GM19043 (cell line): Measurements from ENCODE around the gene XCR1.
"Not testable (repeated sequence)": the region's sequence is repeated elsewhere in the genome, so short reads cannot be mapped to it uniquely, and the experiment has no call there.

Source experiments
- ATAC-seq: cut with Tn5 transposase; IDR thresholded peaks from one replicate; pipeline ENCODE4 v1.9.1; 2021; ENCODE audit warnings: low read depth; ENCODE audit not compliant: unreplicated experiment

The XCR1 gene

DNA sequence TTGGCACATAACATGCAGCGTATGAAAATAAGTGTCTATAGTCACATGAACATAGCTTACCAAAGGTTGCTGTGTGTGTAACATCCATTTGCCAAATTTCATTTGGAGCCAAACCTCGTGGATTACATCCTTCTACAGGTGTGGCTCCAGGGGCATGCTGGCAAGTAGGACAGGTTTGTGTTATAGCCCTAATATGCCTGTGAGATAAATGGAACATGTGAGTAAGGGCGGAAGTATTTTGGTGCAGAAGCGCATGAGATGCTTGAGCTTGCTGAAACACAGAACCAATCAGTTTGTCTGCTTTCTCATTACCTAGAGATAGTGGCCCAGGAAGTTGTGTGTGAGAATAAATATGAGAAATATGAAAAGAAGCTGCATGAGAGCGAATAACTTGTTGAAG lies 21.8 kb upstream of the XCR1 start:
- ATAC-seq: no peak

DNA sequence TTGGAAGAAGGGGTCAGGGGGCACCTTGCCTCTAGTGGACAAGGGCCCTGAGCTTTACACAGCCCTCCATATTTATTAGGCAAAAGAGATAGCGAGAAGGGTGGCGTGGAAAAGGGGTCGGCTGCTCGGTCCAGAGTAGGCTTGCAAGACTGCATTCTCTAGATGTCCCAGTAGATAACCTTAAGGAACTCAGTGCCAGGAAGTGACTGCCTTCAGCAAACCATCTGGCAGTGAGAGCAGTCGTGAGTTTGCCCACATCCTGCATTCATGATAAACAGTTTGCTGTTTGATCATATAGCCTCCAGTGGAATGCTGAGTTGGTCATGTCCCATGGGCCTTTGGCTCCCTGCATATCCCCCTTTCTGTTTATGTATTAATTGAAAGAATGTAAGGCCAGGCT lies 18.9 kb upstream of the XCR1 start:
- not testable (repeated sequence) for ATAC-seq

DNA sequence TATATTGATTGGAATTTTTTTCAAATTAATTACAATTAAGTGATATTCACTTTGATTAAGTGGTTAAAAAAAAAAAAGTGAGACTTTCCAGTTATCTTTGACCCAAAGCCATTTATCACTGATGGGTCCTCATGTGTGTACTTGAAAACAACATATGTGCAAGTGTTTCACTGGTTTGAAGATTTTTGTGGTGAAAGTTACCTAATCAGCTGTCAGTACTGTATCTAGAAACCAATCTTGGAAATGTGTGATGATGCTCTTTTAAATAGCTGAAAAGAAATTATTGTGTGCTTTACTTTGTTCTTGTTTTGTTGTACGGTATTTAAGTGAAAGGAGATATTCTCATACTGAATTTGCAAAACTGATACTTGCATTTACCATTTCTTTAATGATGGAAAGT lies 11.6 kb upstream of the XCR1 start:
- no peak for ATAC-seq

- not testable (repeated sequence) for ATAC-seq
Observed at GRCh38 chr3:46038071-46038470, 10.8 kb upstream of the XCR1 start.

DNA sequence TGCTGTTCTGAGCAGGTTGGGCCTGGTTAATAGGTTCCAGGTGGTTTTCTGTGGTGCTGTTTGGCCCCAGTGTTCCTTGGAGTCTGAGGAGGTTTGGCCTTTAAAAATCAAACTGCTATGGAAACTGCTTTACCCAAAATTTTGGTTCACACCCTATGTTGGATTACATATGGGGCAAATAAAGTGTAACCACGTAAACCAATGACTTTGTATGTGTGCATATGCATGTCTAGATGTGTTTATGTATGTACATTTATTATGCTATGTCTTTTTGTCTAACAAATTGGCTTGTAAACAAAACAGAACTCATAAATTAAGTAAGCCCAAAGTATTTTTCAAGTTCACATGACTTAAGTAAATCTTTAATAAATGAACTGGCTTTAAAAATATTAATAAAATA lies 8.9 kb upstream of the XCR1 start:
- ATAC-seq: no peak

- ATAC-seq: no peak
Observed at GRCh38 chr3:46031747-46032146, 4.5 kb upstream of the XCR1 start.

GRCh38 chr3:46031269-46031668 lies 4.0 kb upstream of the XCR1 start:
- no peak for ATAC-seq

GRCh38 chr3:46030626-46031025 lies 3.3 kb upstream of the XCR1 start:
- ATAC-seq: no peak

DNA sequence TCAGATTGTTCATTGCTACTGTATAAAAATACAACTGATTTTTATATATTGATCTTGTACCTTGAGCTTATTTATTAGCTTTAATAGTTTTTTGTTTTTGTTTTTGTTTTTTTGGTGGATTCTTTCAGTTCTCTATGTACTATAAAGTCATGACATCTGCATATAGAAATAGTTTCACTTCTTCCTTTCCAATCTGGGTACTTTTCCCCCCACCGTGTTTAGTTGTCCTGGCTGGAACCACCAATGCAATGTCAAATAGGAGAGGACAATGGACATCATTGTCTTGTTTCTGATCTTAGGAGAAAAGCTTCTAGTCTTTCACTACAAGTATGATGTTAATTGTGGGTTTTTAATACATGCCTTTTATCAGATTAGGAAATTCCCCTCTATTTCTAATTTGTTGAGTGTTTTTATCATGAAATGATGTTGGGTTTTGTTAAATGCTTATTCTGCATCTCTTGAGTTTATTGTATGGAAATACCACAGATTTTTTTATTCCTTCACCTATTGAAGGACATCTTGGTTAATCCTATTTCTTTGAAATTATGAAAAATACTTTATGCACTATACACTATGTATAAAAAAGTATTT lies 2.8 kb upstream of the XCR1 start:
- no peak for ATAC-seq

GRCh38 chr3:46027736-46028397 lies 584 bp upstream of the XCR1 start:
- no peak for ATAC-seq

DNA sequence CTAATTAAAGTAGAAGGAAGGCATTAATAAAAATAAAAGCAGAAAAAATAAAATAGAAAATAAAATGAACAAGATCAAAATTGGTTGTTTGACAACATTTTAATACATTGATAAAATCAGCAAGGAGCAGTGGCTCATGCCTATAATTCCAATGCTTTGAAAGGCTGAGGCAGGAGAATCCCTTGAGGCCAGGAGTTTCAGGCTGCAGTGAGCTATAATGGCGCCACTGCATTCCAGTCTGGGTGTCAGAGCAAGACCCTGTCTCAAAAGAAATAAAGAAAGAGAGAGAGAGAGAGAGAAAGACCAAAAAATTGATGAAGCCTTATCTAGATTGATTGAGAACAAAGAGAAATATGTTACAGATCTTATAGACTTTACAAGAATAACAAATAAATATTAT lies 2.1 kb downstream of the XCR1 start:
- ATAC-seq: no peak

DNA sequence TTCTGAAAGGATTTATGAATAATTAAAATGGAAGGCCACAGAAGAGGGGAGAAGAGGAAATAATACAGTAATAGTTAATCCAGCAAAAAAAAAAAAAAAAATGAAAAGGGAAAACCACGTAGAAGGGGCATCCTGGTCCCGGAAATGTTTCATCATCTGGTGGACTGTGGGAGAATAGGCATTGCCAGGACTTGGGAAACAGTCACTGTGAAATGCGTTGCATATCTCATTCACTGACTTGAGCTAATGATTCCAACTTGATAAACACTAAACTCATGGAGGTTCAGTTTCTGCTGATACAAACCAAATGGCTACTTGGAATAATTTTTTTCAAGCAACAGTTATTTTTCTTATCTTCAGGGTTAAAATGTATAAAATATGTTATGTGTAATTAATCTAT lies 3.2 kb downstream of the XCR1 start:
- no peak for ATAC-seq

GRCh38 chr3:46022909-46023785 lies 4.1 kb downstream of the XCR1 start:
- ATAC-seq: no peak

DNA sequence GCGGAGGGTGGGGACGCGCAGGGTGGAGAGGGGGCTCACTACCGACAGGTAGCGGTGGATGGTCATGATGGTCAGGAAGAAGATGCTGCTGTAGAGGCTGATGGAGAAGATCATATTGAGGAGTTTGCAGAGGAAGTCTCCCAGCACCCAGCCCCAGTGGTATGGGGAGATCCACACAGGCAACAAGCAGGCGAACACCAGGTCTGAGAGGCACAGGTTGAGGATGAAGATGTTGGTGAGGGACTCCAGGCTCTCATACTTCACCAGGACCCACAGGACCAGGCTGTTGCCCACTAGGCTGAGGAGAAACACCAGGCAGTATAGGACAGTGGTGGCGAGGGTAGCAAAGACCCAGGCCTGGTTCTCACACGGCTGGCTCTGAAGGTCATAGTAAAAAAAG lies 5.8 kb downstream of the XCR1 start:
- no peak for ATAC-seq

DNA sequence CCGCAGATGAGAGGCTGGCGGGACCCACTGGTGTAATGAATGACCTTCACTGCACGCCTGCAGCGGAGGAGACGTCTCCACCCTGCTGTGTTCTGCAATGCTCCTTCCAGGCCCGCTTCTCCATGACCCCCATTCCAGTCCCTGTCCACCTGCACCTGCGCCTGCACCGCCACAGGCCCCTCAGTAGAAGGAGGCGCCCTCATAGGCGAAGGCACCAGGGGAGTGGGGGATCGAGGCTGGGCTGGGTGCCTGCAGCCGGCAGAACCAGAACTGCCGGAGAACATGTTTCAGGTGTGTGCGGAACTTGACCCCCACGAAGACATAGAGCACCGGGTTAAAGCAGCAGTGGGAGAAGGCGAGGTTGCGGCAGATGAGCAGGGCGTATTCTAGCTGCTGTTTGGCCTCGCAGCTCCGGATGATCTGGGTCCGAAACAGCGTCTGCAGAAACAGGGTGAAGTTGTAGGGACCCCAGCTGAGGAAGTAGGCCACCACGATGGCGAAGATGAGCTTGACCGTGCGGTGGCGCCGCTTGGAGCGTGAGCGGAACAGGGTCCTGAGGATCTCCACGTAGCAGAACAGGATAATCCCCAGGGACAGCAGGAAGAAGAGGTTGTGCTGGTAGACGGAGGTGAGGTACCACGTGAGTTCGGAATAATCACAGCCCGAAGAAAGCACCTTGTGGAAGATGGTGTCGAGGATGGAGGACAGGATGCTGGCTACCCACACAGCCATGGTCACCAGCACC lies 6.3 kb downstream of the XCR1 start:
- ATAC-seq: no peak

GRCh38 chr3:46019707-46020106 lies 7.6 kb downstream of the XCR1 start:
- no peak for ATAC-seq

DNA sequence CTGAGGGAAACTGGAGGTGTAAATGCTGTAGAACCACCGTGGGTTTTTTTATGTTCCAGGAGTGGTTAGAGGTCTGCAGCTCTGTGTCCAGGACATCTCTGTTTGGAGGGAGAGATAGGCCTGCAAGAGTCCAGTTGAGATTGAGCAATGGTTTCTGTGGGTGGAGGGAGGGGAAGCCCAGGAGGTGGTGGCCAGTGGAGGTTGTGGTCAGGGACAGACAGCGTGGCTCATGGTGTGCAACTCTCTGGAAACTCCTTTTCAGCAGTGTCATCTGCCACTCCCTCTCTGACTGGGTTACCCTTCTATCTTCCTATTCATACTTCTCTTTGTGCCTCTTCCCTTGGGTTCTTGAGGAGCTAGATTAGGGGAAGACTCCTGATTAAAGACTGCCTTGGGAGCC lies 9.6 kb downstream of the XCR1 start:
- ATAC-seq: no peak

DNA sequence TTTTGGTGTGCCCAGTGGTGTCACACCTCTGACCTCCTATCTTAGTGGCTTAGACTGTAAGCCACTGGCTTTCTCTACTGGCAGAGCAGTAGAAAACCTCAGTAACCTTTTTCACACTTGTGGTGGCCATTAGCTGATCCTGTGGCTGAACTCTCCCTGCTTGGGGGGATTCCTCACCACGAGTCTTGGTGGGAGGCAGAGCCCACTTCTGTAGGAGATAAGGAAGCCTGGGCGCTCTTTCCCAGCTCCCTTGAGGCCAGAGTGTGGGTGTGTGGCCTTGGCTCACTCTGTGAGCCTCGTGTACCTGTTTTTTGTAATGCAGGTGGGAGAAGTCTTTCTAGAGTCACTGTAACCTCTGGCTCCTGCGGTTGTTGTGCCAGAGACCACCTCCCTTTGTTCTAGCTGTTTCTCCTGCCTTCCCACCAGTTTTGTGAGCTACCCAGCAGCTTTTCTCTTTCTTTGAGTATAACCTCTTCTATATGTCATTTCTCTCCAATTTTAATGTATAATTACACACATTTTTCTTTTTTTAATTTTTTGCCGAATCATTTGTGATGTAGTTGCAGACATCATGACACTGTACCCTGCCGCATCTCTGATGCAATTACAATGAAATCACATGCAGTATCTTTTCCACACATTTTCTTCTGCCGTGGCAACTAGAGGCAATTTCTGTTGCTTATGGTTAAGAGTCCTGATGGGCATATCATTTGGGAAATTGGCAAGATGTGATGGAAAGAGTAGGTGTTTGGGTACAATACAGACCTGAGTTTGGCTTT lies 13.8 kb downstream of the XCR1 start:
- ATAC-seq: no peak

- no peak for ATAC-seq
Observed at GRCh38 chr3:46012246-46012645, 15.0 kb downstream of the XCR1 start.

DNA sequence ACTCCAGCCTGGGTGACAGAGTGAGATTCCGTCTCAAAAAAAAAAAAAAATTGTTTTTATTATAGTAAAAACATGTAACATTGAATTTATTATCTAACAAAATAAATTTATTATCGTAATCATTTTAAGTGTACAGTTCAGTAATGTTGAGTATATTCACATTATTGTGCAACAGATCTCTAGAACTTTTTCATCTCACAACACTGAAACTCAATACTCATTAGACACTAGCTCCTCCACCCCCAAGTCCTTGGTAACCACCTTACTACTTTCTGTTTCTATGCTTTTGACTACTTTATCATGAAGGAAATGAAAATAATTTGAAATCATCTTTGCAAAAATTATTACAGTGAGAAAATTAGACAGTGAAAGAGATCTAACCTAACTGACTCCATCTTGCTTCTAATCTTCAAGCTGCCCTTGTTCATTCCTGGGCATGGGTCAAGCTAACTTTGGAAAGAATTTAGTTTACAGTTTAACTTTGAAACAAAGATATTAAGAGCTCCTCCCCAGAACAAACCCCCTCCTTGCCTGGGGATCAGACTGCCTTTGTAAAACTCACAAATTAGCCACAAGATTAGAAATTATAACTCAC lies 16.7 kb downstream of the XCR1 start:
- ATAC-seq: no peak
